K562 (cell line): ENCODE data around the gene IFNB1. TPM values are rescaled to one million over a fixed set of nuclear protein-coding genes. Genes with fewer than 3 reads are reported as not detected.

Source experiments
- ATAC-seq: fragments of 200-7000 bp; cut with Tn5 transposase; 3 replicates; pipeline ENCODE4 v1.9.1; 2020; ENCODE audit warnings: moderate library complexity
- BruUV-seq: library from RNA; stranded (reverse); fragments of 400-500 nt; replicated peaks from 2 replicates; lab custom pipeline; 2021; lab: Mats Ljungman, UMichigan
- CTCF ChIA-PET: fragments of 300-600 bp; formaldehyde crosslinking; extraction: SDS; loops from one replicate; lab custom pipeline; 2021; ENCODE audit warnings: low intra/inter-chr PET ratio; lab: Yijun Ruan, JAX
- POLR2A ChIA-PET: fragments of 300-600, 350-650 bp; sonication (Branson Sonifier 250); formaldehyde crosslinking; extraction: SDS; loops from one replicate; lab custom pipeline; 2021; ENCODE audit warnings: antibody characterized with exemption, inconsistent platforms; lab: Yijun Ruan, JAX
- DNase-seq, 4 experiments: peaks; one replicate each; pipeline versions ENCODE4 v3.0.0 to v3.0.0-alpha.2; 2011 to 2018; ENCODE audit warnings: low spot score in 3 of 4, mixed read lengths in 3 of 4; ENCODE audit errors: extremely low read depth in 1 of 4
- FAIRE-seq: peaks from 2 replicates; lab custom pipeline; 2011; peaks lifted over from hg19 to GRCh38; lab: Jason Lieb, UNC
- H2AFZ ChIP-seq: 2 replicates; pipeline ENCODE4 v1.6.0; 2011; ENCODE audit warnings: low read depth, low read length, control low read depth, inconsistent platforms
- H3K27ac ChIP-seq: fragments of 200-600 bp; 3 replicates; pipeline ENCODE4 v1.8.0; 2011; ENCODE audit warnings: low read depth, mild to moderate bottlenecking, control low read depth, inconsistent platforms, low read length, moderate library complexity, mixed read lengths; ENCODE audit errors: extremely low read depth
- H3K27me3 ChIP-seq, 2 experiments: fragments of 300-600 bp in 1 of 2; 2 replicates in 1 of 2; 3 replicates in 1 of 2; pipeline versions ENCODE4 v1.6.0 to v1.8.0; 2011; ENCODE audit warnings: inconsistent platforms in 2 of 2, low read length in 2 of 2, mild to moderate bottlenecking in 1 of 2, mixed read lengths in 1 of 2, moderate library complexity in 1 of 2; ENCODE audit not compliant: control insufficient read depth in 2 of 2, insufficient read depth in 2 of 2
- H3K36me3 ChIP-seq: fragments of 300-600 bp; 3 replicates; pipeline ENCODE4 v1.8.0; 2011; ENCODE audit warnings: mild to moderate bottlenecking, low read length, inconsistent platforms; ENCODE audit not compliant: control insufficient read depth, insufficient read depth
- H3K4me1 ChIP-seq, 2 experiments: fragments of 200-600 bp in 1 of 2; replicated peaks in 1 of 2; 2 replicates in 1 of 2; 3 replicates in 1 of 2; pipeline versions ENCODE4 v1.5.1 to v1.8.0; 2011; ENCODE audit warnings: inconsistent platforms in 2 of 2, low read length in 2 of 2, mild to moderate bottlenecking in 1 of 2, mixed read lengths in 1 of 2, moderate library complexity in 1 of 2; ENCODE audit not compliant: control insufficient read depth in 2 of 2, insufficient read depth in 2 of 2
- H3K4me2 ChIP-seq: 2 replicates; pipeline ENCODE4 v1.6.1; 2011; ENCODE audit warnings: low read length, control low read depth, inconsistent platforms, mixed read lengths; ENCODE audit not compliant: insufficient read depth
- H3K4me3 ChIP-seq: fragments of 200-600 bp; sonication (generic), shearing (Covaris generic); 2 replicates; pipeline ENCODE4 v1.5.1; 2016; ENCODE audit warnings: control low read depth, inconsistent platforms
- H3K79me2 ChIP-seq: fragments of 200-600 bp; 3 replicates; pipeline ENCODE4 v1.8.0; 2011; ENCODE audit warnings: low read length, inconsistent platforms; ENCODE audit not compliant: control insufficient read depth, insufficient read depth
- H3K9ac ChIP-seq, 2 experiments: 2 replicates each; pipeline versions ENCODE4 v1.6.0 to v1.6.1; 2011; ENCODE audit warnings: low read depth in 2 of 2, low read length in 2 of 2, control low read depth in 1 of 2, inconsistent platforms in 1 of 2, mild to moderate bottlenecking in 1 of 2, mixed read lengths in 1 of 2; ENCODE audit not compliant: insufficient read depth in 1 of 2
- H3K9me1 ChIP-seq: one replicate; pipeline ENCODE4 v1.6.0; 2011; ENCODE audit warnings: inconsistent platforms, mild to moderate bottlenecking, low read length, moderate library complexity; ENCODE audit not compliant: control insufficient read depth, insufficient read depth
- H3K9me3 ChIP-seq: replicated peaks from 2 replicates; pipeline ENCODE4 v1.5.1; 2011; ENCODE audit warnings: low read depth, low read length, inconsistent platforms; ENCODE audit not compliant: control insufficient read depth, insufficient read depth
- H4K20me1 ChIP-seq: replicated peaks from 2 replicates; pipeline ENCODE4 v1.6.1; 2011; ENCODE audit warnings: low read length, inconsistent platforms, mixed read lengths; ENCODE audit not compliant: control insufficient read depth, insufficient read depth
- ATF2 ChIP-seq: sonication (generic); formaldehyde crosslinking; IDR thresholded peaks from 2 replicates; pipeline ENCODE4 v1.8.1; 2022; ENCODE audit warnings: missing genetic modification reagents
- FOXJ3 ChIP-seq: sonication (generic); formaldehyde crosslinking; IDR thresholded peaks from 2 replicates; pipeline ENCODE4 v1.4.0; 2020; ENCODE audit warnings: mild to moderate bottlenecking, missing genetic modification reagents
- HDAC1 ChIP-seq, 2 experiments: fragments of 450-650 bp; IDR thresholded peaks; 2 replicates each; pipeline ENCODE4 v1.6.1; 2016 to 2017; ENCODE audit warnings: inconsistent platforms in 1 of 2, mild to moderate bottlenecking in 1 of 2, moderate library complexity in 1 of 2
- HDAC2 ChIP-seq: fragments of 450-650 bp; IDR thresholded peaks from 2 replicates; pipeline ENCODE4 v1.6.1; 2016; ENCODE audit warnings: mild to moderate bottlenecking
- ILF3 ChIP-seq: fragments of 450-650 bp; IDR thresholded peaks from 2 replicates; pipeline ENCODE4 v1.6.1; 2018; ENCODE audit warnings: antibody characterized with exemption, mild to moderate bottlenecking, moderate library complexity, borderline replicate concordance
- LEF1 ChIP-seq: fragments of 450-650 bp; IDR thresholded peaks from 2 replicates; pipeline ENCODE4 v1.6.1; 2016; ENCODE audit warnings: mild to moderate bottlenecking
- SLC30A9 ChIP-seq: fragments of 250-450 bp; sonication (Bioruptor Pico); IDR thresholded peaks from 2 replicates; pipeline ENCODE4 v1.8.0; 2022; ENCODE audit warnings: mild to moderate bottlenecking, moderate library complexity
- SRSF3 ChIP-seq: fragments of 200-400 bp; formaldehyde crosslinking; IDR thresholded peaks from 2 replicates; pipeline ENCODE4 v1.6.1; 2016; ENCODE audit warnings: mild to moderate bottlenecking, low read length, moderate library complexity; ENCODE audit not compliant: insufficient read depth
- TAF1 ChIP-seq: IDR thresholded peaks from 2 replicates; pipeline ENCODE4 v1.6.1; 2011; ENCODE audit warnings: mild to moderate bottlenecking, low read length, moderate library complexity; ENCODE audit not compliant: insufficient read depth, control insufficient read depth, severe bottlenecking; ENCODE audit errors: extremely low read depth
- TCF7L2 ChIP-seq: fragments of 150-350 bp; IDR thresholded peaks from 2 replicates; pipeline ENCODE4 v1.6.1; 2016; ENCODE audit warnings: low read depth, mild to moderate bottlenecking, low read length, moderate library complexity
- TEAD4 ChIP-seq, 2 experiments: sonication (generic) in 1 of 2; formaldehyde crosslinking in 1 of 2; IDR thresholded peaks; 2 replicates each; pipeline versions ENCODE4 v1.6.1 to v1.8.0; 2012 to 2022; ENCODE audit warnings: borderline replicate concordance in 1 of 2, inconsistent platforms in 1 of 2, low read length in 1 of 2, mild to moderate bottlenecking in 1 of 2, missing genetic modification reagents in 1 of 2
- ZNF41 ChIP-seq: fragments of 250-450 bp; sonication (Bioruptor Pico); conservative IDR thresholded peaks from 2 replicates; pipeline ENCODE4 v1.4.0; 2020; ENCODE audit warnings: mild to moderate bottlenecking
- ZNF695 ChIP-seq: fragments of 450-650 bp; formaldehyde crosslinking; IDR thresholded peaks from 2 replicates; pipeline ENCODE4 v1.4.0; 2020; ENCODE audit warnings: mild to moderate bottlenecking, moderate library complexity
- ZNF830 ChIP-seq: fragments of 250-450 bp; sonication (Bioruptor Pico); IDR thresholded peaks from 2 replicates; pipeline ENCODE4 v1.5.0; 2021; ENCODE audit warnings: mild to moderate bottlenecking
- WGBS: fragments of 100-300 bp; shearing (Covaris generic); methylation state at CpG from one replicate; pipeline ENCODE4 v1.1.6; 2016; ENCODE audit warnings: low coverage, mixed read lengths; ENCODE audit not compliant: insufficient coverage; ENCODE audit errors: missing lambda C conversion rate; 5-methylcytosine and 5-hydroxymethylcytosine counted together
- in situ Hi-C: fragments of 300-500 bp; cut with MboI; formaldehyde crosslinking; loops from 4 replicates; pipeline ENCODE4 v1.15.0; 2018; ENCODE audit warnings: inconsistent platforms, mixed read lengths
- intact Hi-C: fragments of 100-400 bp; cut with micrococcal nuclease; formaldehyde crosslinking; loops from 2 replicates; pipeline ENCODE4 v1.14.2; 2022
- polyA plus RNA-seq, 8 experiments: library from polyadenylated mRNA; depleted of rRNA in 4 of 8; stranded (reverse) in 5 of 8; unstranded in 3 of 8; fragments of >200 nt; fragmentation: Nextera tagmentation in 2 of 8; fragmentation: Illumina TruSeq in 1 of 8; extraction: Ambion mirVana in 2 of 8; extraction: Trizol in 1 of 8; gene quantifications; 2 replicates each; pipeline versions ENCODE4 v1.2.1 to v1.2.3, GENCODE V29; 2011 to 2014; ENCODE audit warnings: inconsistent platforms in 1 of 8, missing spikeins in 1 of 8
- total RNA-seq, 7 experiments: library from RNA; depleted of rRNA in 6 of 7; stranded (reverse); fragments of >200 nt in 6 of 7; fragmentation: Illumina TruSeq in 2 of 7; extraction: Trizol in 2 of 7; gene quantifications; 2 replicates each; pipeline versions ENCODE4 v1.2.1 to v1.2.3, GENCODE V29; 2011 to 2021; ENCODE audit warnings: low replicate concordance in 1 of 7

Gene IFNB1
- total and polyA plus RNA-seq, 9 of the 15 experiments (the other 6 are each of a cell fraction or from before 2014, with no cell fraction given): not detected

GRCh38 chr9:21119093-21119770 lies 41.5 kb upstream of the IFNB1 start:
- H3K4me2 ChIP-seq: no peak overlapping the region
- no peak for FAIRE-seq
- H3K4me3 ChIP-seq: no peak overlapping the region
- intact Hi-C loops: no loop called here
- no peaks in the 10 kb centered on the region for H3K4me1 ChIP-seq
- no CpG with 5 or more reads among the region's 7 CpGs for WGBS
- CTCF ChIA-PET: no interaction called here
- no peak overlapping the region for H2AFZ ChIP-seq
- H3K79me2 ChIP-seq: no peaks in the 10 kb centered on the region
- no peak overlapping the region for H3K9ac ChIP-seq
- no peaks in the 10 kb centered on the region for H3K9me3 ChIP-seq
- H3K27ac ChIP-seq: no peak overlapping the region
- no peaks in the 10 kb centered on the region for H4K20me1 ChIP-seq
- TF ChIP-seq ZNF41 (CRISPR knock-in tag) (no peak), FOXJ3 (CRISPR knock-in tag) (no peak), LEF1 (no peak), TAF1 (no peak), ZNF830 (CRISPR knock-in tag) (no peak), ILF3 (no peak), HDAC2 (no peak), ATF2 (CRISPR knock-in tag) (no peak), TCF7L2 (no peak), SRSF3 (no peak), HDAC1 (IDR thresholded peaks at IDR 0.05) (no peak), ZNF695 (CRISPR knock-in tag) (no peak), TEAD4 (IDR thresholded peaks at IDR 0.05; ENCODE audit: low read length) (no peak), TEAD4 (CRISPR knock-in tag; IDR thresholded peaks at IDR 0.05; ENCODE audit: borderline replicate concordance) (no peak), SLC30A9 (CRISPR knock-in tag) (no peak)
- TF ChIP-seq, all 486 proteins: peak for 0
- no TSS peak for BruUV-seq
- POLR2A ChIA-PET: no interaction called here
- no peaks in the 10 kb centered on the region for H3K36me3 ChIP-seq
- no peaks in the 10 kb centered on the region for H3K9me1 ChIP-seq
- ATAC-seq (no peak), DNase-seq (no peak)
- H3K27me3 ChIP-seq: no peaks in the 10 kb centered on the region
- in situ Hi-C loops: no loop called here
